OCI-LY7 (cell line): ENCODE measurements around the gene SNX25.

Source experiments
- EZH2phosphoT487 ChIP-seq: fragments of 200-600 bp; sonication (generic); IDR thresholded peaks from 2 replicates; pipeline ENCODE4 v1.6.1; 2018; ENCODE audit warnings: low read depth, borderline replicate concordance, mild to moderate bottlenecking, mixed run types, antibody characterized with exemption, low read length, moderate library complexity, mixed read lengths
- TF ChIP-seq, protein P1 (sequence below): fragments of 200-600 bp; sonication (generic); conservative IDR thresholded peaks from 2 replicates; pipeline ENCODE4 v1.5.1; 2014; ENCODE audit warnings: mild to moderate bottlenecking, antibody characterized with exemption, low read length, moderate library complexity, mixed read lengths

DNA sequence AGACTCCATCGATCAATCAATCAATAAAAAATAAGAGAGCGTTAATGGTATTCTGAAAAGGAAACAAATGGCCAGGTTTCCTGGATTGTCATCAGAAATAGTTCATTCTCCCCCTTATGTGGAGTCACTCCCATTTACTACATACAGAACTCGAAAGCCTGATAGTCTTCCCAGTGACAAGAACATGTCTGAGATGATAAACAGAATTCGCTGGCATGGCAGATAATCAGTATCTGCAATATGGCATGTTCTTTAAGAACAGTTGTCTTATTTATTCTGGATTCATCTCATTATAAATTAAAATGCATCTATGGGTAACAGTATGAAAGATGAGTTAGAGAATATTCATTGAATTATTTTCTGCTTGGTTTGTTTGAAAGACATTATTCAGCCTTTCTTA, 124.9 kb downstream of the SNX25 start:
- TF ChIP-seq, protein P1, sequence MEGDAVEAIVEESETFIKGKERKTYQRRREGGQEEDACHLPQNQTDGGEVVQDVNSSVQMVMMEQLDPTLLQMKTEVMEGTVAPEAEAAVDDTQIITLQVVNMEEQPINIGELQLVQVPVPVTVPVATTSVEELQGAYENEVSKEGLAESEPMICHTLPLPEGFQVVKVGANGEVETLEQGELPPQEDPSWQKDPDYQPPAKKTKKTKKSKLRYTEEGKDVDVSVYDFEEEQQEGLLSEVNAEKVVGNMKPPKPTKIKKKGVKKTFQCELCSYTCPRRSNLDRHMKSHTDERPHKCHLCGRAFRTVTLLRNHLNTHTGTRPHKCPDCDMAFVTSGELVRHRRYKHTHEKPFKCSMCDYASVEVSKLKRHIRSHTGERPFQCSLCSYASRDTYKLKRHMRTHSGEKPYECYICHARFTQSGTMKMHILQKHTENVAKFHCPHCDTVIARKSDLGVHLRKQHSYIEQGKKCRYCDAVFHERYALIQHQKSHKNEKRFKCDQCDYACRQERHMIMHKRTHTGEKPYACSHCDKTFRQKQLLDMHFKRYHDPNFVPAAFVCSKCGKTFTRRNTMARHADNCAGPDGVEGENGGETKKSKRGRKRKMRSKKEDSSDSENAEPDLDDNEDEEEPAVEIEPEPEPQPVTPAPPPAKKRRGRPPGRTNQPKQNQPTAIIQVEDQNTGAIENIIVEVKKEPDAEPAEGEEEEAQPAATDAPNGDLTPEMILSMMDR: no peak
- TF ChIP-seq EZH2phosphoT487: no peak
